ENCODE results near the gene B4GALT6.

The B4GALT6 gene

DNA sequence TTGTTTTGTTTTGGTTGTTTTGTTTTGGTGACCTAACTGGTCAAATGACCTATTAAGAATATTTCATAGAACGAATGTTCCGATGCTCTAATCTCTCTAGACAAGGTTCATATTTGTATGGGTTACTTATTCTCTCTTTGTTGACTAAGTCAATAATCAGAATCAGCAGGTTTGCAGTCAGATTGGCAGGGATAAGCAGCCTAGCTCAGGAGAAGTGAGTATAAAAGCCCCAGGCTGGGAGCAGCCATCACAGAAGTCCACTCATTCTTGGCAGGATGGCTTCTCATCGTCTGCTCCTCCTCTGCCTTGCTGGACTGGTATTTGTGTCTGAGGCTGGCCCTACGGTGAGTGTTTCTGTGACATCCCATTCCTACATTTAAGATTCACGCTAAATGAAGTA lies 92.8 kb downstream of the B4GALT6 start, which contains the start of gene TTR:
TSS of gene TTR (plus strand) at position 250 of the 400 bp plus-strand sequence. CDS start at position 276, 26 bp downstream.
- DNase-seq (ENCODE audit: low spot score), result no peak

DNA sequence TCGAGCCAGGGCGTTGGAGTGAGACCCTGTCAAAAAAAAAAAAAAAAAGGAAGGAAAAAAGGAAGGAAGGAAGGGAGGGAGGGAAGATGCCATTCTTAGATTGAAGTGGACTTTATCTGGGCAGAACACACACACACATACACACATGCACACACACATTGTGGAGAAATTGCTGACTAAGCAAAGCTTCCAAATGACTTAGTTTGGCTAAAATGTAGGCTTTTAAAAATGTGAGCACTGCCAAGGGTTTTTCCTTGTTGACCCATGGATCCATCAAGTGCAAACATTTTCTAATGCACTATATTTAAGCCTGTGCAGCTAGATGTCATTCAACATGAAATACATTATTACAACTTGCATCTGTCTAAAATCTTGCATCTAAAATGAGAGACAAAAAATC lies 93.3 kb downstream of the B4GALT6 start:
- DNase-seq (ENCODE audit: low spot score), result no peak

DNA sequence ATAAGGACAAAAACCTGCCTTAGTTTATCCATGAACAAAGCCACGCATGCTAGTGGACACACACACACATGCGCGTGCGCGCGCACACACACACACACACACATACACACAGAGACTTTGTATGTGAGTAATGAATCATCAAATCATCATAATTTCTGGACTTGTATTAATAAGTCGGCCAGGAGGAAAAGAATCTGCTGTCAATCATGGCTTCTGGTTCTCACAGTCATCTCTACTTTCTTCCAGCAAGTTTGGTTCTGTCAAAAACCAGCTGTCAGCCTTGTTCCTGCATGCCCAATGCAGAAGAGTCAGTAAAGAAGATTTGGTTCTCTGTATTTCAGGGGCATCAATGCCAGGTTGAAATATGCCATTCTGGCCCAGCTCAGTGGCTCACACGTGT lies 93.8 kb downstream of the B4GALT6 start:
- no peak for DNase-seq (ENCODE audit: low spot score)

DNA sequence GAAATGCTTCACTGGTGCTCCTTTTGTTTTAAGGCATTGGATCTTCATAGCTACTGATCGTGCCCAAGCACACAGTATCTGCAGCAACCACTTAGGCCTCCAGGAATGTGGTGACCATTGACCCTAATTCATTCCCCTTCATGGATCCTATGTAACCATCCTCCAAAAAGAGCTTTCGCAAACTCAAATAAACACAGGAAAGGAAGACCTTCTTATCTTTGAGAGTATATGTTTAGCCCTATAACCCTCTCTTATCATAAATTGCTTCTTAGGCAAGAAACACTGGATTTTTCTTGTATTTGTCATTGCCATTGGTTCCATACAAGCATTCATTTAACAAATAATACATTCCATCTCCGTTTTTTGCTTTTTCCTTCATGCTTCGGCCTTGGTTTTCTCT lies 96.9 kb downstream of the B4GALT6 start:
- no peak for DNase-seq (ENCODE audit: low spot score)

DNA sequence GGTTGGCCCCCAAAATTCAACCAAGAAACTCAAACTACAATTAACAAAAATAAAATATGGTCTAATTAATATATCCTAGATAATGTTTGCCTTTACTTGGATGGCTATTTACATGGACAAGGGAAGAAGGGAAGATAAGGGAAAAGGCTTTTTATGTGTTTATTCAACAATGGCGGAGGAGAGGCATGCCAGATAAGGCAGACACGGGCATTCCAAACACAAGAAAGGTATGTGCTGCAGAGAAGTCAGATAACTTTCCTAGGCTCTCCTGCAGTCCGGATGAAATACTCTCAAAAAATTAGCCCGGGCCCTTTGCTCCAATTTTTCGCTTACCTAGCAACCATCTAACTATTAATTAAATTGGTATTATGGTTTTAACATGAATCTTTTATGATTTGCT lies 97.8 kb downstream of the B4GALT6 start:
- DNase-seq (ENCODE audit: low spot score), result no peak

DNA sequence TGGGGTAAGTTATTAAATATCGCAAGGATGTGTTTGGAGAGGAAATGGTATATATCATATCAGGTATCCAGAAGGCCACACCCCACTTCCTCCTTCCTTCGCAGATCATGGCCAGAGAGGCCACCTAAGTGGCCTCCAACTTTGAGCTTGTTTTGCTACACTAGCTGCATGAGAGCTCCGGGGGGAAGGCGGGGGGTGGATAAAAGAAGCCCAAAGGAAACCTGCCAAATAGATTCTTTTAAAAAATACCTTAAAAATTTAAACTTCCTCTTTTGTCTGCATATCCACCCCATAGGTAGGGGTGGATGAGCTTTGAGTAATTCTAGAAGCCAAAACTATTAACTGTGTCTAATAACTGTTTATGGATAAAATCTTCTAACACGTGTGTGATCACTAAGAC lies 98.4 kb downstream of the B4GALT6 start:
- no peak for DNase-seq (ENCODE audit: low spot score)

DNA sequence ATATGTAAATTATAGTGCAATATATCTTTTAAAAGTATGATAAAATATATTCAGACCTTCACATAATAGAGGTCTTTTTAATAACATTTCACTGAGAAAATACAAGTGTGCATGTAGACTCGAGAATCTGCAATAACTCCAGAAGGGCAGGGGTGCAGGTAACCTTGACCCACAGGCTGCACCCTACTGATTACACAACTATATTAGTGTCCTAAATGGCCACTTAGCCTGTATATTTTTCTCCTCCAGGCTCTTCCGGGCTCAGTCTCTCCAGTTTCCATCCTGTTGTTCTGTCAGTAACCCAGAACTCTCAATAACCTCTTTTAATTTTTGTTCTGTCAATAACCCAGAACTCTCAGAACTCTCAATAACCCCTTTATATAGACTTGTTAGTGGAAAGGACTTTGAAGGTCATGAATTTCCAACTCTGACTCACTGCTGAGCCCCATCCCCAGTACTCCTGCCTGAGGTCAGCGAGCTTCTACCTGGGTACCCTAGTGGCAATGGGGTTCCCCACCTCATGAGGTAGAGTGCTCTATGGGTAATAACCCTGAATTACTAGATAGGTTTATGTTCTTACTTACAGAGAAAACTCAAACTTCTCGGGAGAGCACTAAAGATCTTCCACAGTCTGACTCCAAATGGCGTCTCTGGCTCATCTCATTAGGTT lies 101.1 kb downstream of the B4GALT6 start:
- no peak for DNase-seq (ENCODE audit: low spot score)

DNA sequence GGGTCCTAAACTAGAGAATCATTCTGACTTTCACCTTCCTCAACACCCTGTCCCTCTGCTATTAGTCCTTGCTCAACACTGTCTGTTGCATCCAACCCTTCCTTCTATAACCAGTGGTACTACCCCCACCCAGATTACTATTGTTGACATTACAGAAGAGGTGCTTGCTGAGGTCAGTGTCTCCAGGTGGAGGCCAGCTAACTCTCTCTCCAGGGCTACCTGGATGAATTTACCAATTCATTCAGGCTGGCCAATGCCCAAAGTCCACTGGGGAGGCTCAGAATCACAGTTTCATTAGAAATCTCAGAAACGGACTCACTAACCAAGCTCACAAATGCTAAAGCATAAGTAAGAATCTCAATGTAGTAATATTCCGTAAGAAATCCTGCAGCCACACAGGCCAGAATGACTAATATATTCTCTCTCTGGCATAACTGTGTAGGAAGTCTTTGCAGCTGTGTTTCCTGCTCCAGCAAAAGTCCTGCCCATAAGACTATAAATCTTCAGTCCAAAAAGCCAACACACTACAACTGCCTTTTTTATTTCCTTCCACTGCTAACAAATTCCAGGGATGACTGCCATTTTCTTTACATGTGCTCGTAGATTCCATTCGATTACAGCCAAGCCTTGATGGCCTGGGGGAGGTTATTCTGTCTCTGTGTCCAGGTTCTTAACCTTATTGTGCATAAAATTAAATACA lies 102.7 kb downstream of the B4GALT6 start:
- DNase-seq (ENCODE audit: low spot score), result no peak

DNA sequence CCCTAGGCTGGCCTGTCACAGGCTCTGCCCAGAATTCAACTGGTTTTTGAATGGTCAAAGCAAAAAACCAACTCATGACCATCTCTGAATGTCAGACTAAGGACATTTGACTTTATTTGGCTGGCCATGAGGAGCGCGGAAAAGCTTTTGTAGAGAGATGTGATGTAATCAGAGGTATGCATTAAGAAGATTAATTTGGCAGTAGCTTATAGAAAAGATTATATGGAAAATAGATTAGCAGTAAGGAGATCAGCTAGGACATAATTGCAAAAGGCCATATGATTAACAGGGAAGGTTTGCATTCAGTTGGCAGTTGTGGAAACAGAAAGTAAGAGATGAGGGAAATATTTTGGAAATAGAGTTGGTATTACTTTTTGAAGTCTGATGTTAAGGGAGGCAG lies 105.0 kb downstream of the B4GALT6 start:
- DNase-seq (ENCODE audit: low spot score), result no peak

DNA sequence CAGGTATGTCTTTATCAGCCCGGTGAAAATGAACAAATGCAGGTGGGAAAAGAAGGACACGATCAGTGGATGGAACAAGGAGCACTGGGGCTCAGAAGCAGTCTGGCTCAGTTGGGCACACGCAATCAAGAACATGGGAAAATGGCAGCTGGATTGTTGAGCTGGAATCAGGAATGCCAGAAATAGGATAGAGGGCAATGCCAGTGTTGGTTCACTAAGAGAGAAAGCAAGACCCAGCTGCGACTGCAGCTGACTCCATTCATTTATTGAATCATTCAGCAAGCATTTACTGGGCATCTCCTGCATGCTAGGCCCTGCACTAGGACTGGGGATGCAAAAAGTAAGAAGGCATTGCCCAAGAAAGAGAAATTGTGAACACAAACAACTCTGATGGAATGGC lies 106.3 kb downstream of the B4GALT6 start:
- no peak for DNase-seq (ENCODE audit: low spot score)

DNA sequence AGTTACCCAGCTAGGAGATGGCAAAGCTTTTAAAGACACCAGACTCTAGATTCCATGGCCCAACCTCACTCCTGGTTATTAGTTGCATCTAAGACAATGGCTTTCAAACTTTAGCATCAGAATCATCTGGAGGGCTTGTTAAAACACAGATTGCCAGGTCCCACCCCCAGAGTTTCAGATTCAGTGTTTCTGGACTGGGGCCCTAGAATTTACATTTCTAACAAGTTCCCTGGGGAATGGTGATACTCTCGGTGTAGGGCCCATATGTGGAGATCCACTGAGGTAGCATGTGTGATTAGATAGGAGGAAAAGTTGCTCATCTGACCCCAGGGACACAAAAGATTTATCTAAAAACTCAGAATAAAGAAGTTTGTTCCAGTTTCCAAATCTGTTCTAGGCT lies 107.2 kb downstream of the B4GALT6 start:
- no peak for DNase-seq (ENCODE audit: low spot score)

DNA sequence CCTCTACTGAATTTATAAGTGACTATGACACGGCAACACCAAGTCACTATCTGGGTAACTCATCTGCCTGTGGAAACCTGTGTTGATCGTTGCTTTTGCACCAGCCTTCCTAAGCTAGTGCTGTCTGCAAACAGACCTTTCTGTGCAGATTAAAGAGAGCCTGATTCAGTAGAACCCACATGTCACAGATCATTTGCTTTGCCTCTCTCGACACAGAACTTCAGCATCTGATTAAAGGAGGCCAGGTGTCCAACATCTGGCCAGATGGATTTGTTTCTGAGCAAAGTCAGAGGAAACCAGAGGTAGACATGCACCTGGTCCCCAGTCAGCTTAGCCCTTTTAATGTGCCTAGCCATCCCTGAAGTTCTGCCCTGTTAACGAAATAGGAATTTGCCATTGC lies 107.7 kb downstream of the B4GALT6 start:
- DNase-seq (ENCODE audit: low spot score), result no peak

DNA sequence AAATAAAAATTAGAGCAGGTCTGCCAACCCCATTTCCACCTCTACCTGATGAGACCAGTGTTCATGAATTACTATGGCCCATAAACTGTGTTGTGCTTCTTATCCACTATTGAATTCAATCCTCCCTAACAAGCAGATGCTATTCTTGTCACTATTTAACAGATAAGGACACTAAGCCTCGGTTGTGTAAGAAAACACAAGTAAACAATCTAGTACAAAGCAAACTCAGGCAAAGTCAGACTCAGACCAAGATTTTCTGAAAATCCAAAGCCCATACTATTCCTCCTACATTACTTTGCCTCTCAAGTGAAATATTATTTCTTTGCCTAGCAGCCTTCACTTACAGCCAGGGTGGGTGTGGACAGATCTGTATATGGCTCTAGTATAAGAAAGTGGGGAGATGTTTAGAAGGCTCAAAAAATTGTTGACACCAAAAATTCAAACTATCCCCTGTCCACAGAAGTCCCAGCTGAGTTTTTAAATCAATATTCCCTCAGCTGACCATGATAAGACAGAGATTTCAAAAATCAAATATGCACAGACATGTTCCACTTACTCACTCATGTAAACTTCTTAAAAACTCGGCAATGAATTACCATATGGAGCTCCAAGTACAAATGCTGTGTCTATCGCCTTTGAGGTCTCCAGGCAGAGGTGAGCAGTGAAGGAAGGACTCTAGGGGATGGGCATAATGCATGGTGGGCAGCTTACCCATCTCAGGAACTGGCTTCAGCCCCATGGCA lies 108.7 kb downstream of the B4GALT6 start:
- no peak for DNase-seq (ENCODE audit: low spot score)

DNA sequence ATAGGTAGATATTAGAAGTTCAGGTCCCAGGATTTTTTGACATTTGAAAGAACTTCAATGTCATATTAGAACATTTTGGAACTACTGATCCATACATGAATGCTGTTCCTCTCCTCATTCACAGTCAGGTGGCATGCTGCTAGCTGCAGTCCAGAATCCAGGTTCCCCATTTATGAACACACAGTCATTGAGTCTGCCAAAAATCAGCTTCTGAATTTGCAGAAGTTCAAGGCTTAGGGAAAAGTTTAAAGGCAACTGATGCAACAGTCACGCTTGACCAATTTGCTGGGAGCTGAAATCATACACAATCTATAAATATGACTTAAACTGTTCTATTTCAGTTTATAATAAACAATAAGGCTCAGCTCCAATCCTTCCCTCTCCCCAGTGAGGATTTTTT lies 110.0 kb downstream of the B4GALT6 start:
- DNase-seq (ENCODE audit: low spot score), result no peak
